ENCODE results near the gene TOB2. TPM values are rescaled to one million over a fixed set of nuclear protein-coding genes. Genes with fewer than 3 reads are reported as not detected.

Gene TOB2
- total RNA-seq, 1 donor from 2014 or later = 60.3 TPM

DNA sequence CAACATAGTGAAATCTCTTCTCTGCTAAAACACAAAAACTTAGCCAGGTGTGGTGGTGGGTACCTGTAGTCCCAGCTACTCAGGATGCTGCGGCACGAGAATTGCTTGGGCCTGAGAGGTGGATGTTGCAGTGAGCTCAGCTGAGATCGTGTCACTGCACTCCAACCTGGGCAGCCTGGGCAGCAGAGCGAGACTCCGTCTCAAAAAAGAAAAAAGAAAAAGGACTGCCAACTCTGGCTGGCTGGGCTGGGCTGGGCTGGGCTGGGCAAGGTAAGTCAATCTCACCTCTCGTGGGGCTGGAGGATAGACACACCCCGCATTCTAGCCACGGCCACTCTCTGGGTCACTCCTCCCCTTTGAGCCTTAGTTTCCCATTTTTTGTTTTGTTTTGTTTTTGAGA is 37.9 kb downstream of the TOB2 start:
- intact Hi-C loops (cut with micrococcal nuclease) = no loop called here
- peaks cover 3% of the 10 kb centered on the region for H3K36me3 Mint-ChIP-seq (ENCODE audit: low read depth)
- no peak overlapping the region for H3K4me3 Mint-ChIP-seq
- no peaks in the 10 kb centered on the region for H3K27me3 Mint-ChIP-seq
- ATAC-seq (ENCODE audit: low read depth) (no peak), DNase-seq (no peak)
- H3K4me1 Mint-ChIP-seq = peaks cover 60% of the 10 kb centered on the region
- H3K27ac Mint-ChIP-seq = peak overlapping the region; percentile 53
- POLR2A ChIA-PET = interaction anchor here (0.6 to 2.4 kb wide), 9 partner anchors 10 to 118 kb away, joined by 3 to 9 read pairs (median 4); partner anchors contain the start of genes ACO2, PHF5A and TEF
- TF ChIP-seq CTCF (IDR thresholded peaks at IDR 0.05) = no peak
- CTCF ChIA-PET = interaction anchor here (1.6 to 1.9 kb wide), 2 partner anchors 109 to 118 kb away, joined by 5 to 6 read pairs; no protein-coding TSS in a partner anchor
- H3K9me3 Mint-ChIP-seq = no peaks in the 10 kb centered on the region

GRCh38 chr22:41407433-41407832 is 39.2 kb downstream of the TOB2 start:
- CTCF ChIA-PET = interaction anchor here (1.5 to 6.5 kb wide), 4 partner anchors 39 to 120 kb away, joined by 3 to 91 read pairs (median 6); partner anchors contain the start of gene TOB2

GRCh38 chr22:41406410-41406809 is 40.2 kb downstream of the TOB2 start:
- CTCF ChIA-PET = interaction anchor here (1.5 to 6.5 kb wide), 2 partner anchors 40 to 94 kb away, joined by 3 to 91 read pairs; partner anchors contain the start of gene TOB2
- Mint-ChIP-seq H3K4me1 (peaks cover 46% of the 10 kb centered on the region), H3K9me3 (no peaks in the 10 kb centered on the region), H3K27ac (peak overlapping the region; percentile 52), H3K4me3 (peak overlapping the region; percentile 11), H3K36me3 (ENCODE audit: low read depth) (no peaks in the 10 kb centered on the region), H3K27me3 (no peaks in the 10 kb centered on the region)
- DNase-seq (no peak), ATAC-seq (ENCODE audit: low read depth) (no peak)
- POLR2A ChIA-PET = interaction anchor here (0.7 to 1.7 kb wide), 7 partner anchors 25 to 215 kb away, joined by 3 to 13 read pairs (median 4); partner anchors contain the start of genes TEF and XRCC6
- intact Hi-C loops (cut with micrococcal nuclease) = no loop called here
- no peak for TF ChIP-seq CTCF (IDR thresholded peaks at IDR 0.05)

More at GRCh38 chr22:41407433-41407832, 39.2 kb downstream of the TOB2 start:
- DNase-seq (no peak), ATAC-seq (ENCODE audit: low read depth) (no peak)
- Mint-ChIP-seq H3K27ac (peak overlapping the region; percentile 59), H3K4me3 (peak overlapping the region; percentile 35), H3K4me1 (peaks cover 53% of the 10 kb centered on the region), H3K9me3 (no peaks in the 10 kb centered on the region), H3K27me3 (no peaks in the 10 kb centered on the region), H3K36me3 (ENCODE audit: low read depth) (no peaks in the 10 kb centered on the region)
- intact Hi-C loops (cut with micrococcal nuclease) = no loop called here
- POLR2A ChIA-PET = interaction anchor here (0.6 to 0.7 kb wide), 2 partner anchors 126 to 182 kb away, joined by 4 to 9 read pairs; partner anchors contain the start of gene PMM1
- TF ChIP-seq CTCF (IDR thresholded peaks at IDR 0.05) = no peak

- ChIA-PET POLR2A (interaction anchor here (0.5 to 2.7 kb wide), 12 partner anchors 13 to 706 kb away, joined by 3 to 15 read pairs (median 4); partner anchors contain the start of genes ACO2, PHF5A and TEF), CTCF (interaction anchor here (4.9 to 6.6 kb wide), 3 partner anchors 95 to 121 kb away, joined by 91 to 111 read pairs (median 99); no protein-coding TSS in a partner anchor)
- H3K4me1 Mint-ChIP-seq = peaks cover 41% of the 10 kb centered on the region
- H3K27me3 Mint-ChIP-seq = no peaks in the 10 kb centered on the region
- H3K27ac Mint-ChIP-seq = peak overlapping the region; percentile 78
- no peak for TF ChIP-seq CTCF (IDR thresholded peaks at IDR 0.05)
- H3K9me3 Mint-ChIP-seq = no peaks in the 10 kb centered on the region
- peak; percentile 62 for ATAC-seq (ENCODE audit: low read depth)
- H3K36me3 Mint-ChIP-seq (ENCODE audit: low read depth) = no peaks in the 10 kb centered on the region
- peak; percentile 31 for DNase-seq
- H3K4me3 Mint-ChIP-seq = no peak overlapping the region
- intact Hi-C loops (cut with micrococcal nuclease) = no loop called here
Observed at GRCh38 chr22:41405588-41405987, 41.0 kb downstream of the TOB2 start.

Data from activated B cell treated with CpG ODN at 0.5 μM for 24 hours (primary cell).